PFSK-1 (cell line): ENCODE measurements around the gene ADAMTS2.

ENCODE experiments used
- FOXP2 ChIP-seq: optimal IDR thresholded peaks from 2 replicates; pipeline ENCODE3; 2011; ENCODE audit warnings: borderline replicate concordance, control low read depth, inconsistent platforms; ENCODE audit not compliant: insufficient read depth; ENCODE audit errors: extremely low read length, extremely low read depth
- POLR2AphosphoS5 ChIP-seq: IDR thresholded peaks from 2 replicates; pipeline ENCODE4 v1.6.1; 2012; ENCODE audit warnings: low read depth, mild to moderate bottlenecking, control low read depth, low read length, moderate library complexity
- SIN3A ChIP-seq: IDR thresholded peaks from 2 replicates; pipeline ENCODE4 v1.6.1; 2012; ENCODE audit warnings: mild to moderate bottlenecking, low read length, moderate library complexity, borderline replicate concordance; ENCODE audit not compliant: insufficient read depth
- TAF1 ChIP-seq: IDR thresholded peaks from 2 replicates; pipeline ENCODE4 v1.6.1; 2012; ENCODE audit warnings: low read length, control low read depth, borderline replicate concordance; ENCODE audit not compliant: insufficient read depth
- TF ChIP-seq, protein P1 (sequence below), 2 experiments: IDR thresholded peaks; 2 replicates each; pipeline versions ENCODE4 v1.6.1 to v1.8.0; 2011 to 2012; ENCODE audit warnings: low read depth in 2 of 2, low read length in 2 of 2, control low read depth in 1 of 2, inconsistent platforms in 1 of 2, mild to moderate bottlenecking in 1 of 2, moderate library complexity in 1 of 2; ENCODE audit not compliant: insufficient read depth in 1 of 2

ADAMTS2 gene

DNA sequence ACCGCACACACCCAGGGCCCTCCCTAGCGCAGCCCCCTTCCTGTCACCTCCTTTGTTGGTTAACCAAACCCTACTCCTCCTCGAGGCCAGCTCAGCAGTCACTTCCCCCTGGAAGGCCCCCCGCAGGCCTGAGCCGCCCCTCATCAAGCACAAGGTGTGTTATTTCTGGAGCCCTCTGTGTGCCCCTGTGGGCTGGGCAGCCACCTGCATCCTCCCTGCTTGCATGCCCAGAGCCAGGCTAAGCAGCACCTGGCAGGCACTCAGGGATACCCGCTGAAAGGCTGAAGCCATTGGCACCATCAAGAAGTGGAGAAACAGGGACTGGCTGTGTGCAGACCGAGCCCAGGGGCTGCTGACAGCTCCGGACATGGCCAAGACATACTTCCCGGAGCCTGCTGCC, 163.3 kb downstream of the ADAMTS2 start:
- TF ChIP-seq FOXP2, result no peak
- TF ChIP-seq POLR2AphosphoS5, result no peak
- TF ChIP-seq SIN3A, result no peak
- TF ChIP-seq TAF1, result no peak
- TF ChIP-seq, protein P1, sequence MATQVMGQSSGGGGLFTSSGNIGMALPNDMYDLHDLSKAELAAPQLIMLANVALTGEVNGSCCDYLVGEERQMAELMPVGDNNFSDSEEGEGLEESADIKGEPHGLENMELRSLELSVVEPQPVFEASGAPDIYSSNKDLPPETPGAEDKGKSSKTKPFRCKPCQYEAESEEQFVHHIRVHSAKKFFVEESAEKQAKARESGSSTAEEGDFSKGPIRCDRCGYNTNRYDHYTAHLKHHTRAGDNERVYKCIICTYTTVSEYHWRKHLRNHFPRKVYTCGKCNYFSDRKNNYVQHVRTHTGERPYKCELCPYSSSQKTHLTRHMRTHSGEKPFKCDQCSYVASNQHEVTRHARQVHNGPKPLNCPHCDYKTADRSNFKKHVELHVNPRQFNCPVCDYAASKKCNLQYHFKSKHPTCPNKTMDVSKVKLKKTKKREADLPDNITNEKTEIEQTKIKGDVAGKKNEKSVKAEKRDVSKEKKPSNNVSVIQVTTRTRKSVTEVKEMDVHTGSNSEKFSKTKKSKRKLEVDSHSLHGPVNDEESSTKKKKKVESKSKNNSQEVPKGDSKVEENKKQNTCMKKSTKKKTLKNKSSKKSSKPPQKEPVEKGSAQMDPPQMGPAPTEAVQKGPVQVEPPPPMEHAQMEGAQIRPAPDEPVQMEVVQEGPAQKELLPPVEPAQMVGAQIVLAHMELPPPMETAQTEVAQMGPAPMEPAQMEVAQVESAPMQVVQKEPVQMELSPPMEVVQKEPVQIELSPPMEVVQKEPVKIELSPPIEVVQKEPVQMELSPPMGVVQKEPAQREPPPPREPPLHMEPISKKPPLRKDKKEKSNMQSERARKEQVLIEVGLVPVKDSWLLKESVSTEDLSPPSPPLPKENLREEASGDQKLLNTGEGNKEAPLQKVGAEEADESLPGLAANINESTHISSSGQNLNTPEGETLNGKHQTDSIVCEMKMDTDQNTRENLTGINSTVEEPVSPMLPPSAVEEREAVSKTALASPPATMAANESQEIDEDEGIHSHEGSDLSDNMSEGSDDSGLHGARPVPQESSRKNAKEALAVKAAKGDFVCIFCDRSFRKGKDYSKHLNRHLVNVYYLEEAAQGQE (IDR thresholded peaks at IDR 0.05; ENCODE audit: insufficient read depth in 1 of 2, low read depth in 2 of 2, low read length in 2 of 2), result no peak

GRCh38 chr5:179180921-179181645, 164.2 kb downstream of the ADAMTS2 start:
- TF ChIP-seq POLR2AphosphoS5 (no peak), FOXP2 (no peak), SIN3A (no peak), TAF1 (no peak)
- TF ChIP-seq, protein P1 (IDR thresholded peaks at IDR 0.05; ENCODE audit: insufficient read depth in 1 of 2, low read depth in 2 of 2, low read length in 2 of 2), result no peak

GRCh38 chr5:179180061-179180610, 165.1 kb downstream of the ADAMTS2 start:
- TF ChIP-seq POLR2AphosphoS5 (no peak), TAF1 (no peak), SIN3A (no peak), FOXP2 (no peak)
- TF ChIP-seq, protein P1 (IDR thresholded peaks at IDR 0.05; ENCODE audit: insufficient read depth in 1 of 2, low read depth in 2 of 2, low read length in 2 of 2), result no peak

- no peak for TF ChIP-seq POLR2AphosphoS5
- TF ChIP-seq SIN3A, result no peak
- TF ChIP-seq, protein P1 (IDR thresholded peaks at IDR 0.05; ENCODE audit: insufficient read depth in 1 of 2, low read depth in 2 of 2, low read length in 2 of 2), result no peak
- no peak for TF ChIP-seq FOXP2
- no peak for TF ChIP-seq TAF1
Measured at GRCh38 chr5:179177711-179178575, 167.3 kb downstream of the ADAMTS2 start.
